GM04504 (cell line): ENCODE measurements around the gene SLC6A9.
A peak's percentile ranks its signal among the peaks of the same experiment; 100 is the strongest.

Experiments
- DNase-seq: peaks from one replicate; pipeline ENCODE4 v3.0.0-alpha.2; 2012; ENCODE audit warnings: low read depth

SLC6A9 gene

DNA sequence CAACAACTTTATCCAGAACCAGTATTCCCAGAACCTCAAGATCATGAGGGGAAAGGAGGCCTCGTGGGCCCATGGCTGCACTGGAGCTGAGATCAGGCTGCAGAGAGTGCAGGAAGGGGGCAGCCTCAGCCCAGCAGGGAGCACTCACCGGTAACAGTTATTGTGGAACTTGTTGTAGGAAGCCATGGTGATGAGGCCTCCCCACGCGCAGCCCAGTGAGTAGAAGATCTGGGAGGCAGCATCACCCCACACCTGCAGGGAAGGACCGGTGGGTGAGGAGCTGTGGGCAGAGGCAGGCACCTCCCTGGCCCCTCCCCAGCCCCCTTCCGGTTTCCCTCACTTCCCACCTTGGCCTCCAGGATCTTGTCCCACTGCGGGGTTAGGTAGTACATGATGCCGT lies 29.1 kb downstream of the SLC6A9 start:
- DNase-seq: no peak

DNA sequence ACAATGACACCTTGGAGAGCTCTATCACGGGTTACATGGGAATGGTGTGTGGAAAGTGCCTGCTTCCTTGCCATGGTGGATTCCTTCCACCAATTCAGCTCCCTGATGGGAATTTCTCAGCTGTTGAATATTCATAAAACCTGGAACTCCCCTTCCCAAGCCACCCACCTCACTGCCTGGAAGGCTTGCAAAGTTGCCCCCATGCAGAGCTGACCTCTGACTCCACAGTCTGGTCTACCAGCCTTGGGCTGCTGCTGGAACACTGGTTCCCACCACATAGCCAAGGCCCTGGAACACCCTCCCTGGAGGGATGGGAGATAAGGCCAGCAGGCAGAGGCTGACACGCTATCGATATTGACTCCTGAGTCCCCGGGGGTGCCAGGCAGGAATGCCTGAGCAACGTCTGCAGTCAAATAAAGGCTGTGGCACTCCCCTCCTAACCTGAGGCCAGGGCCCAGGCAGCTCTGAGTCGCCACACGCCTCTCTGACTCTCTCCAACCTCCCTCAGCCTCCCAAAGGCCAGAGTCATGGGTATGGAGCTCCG lies 31.1 kb downstream of the SLC6A9 start:
- no peak for DNase-seq

DNA sequence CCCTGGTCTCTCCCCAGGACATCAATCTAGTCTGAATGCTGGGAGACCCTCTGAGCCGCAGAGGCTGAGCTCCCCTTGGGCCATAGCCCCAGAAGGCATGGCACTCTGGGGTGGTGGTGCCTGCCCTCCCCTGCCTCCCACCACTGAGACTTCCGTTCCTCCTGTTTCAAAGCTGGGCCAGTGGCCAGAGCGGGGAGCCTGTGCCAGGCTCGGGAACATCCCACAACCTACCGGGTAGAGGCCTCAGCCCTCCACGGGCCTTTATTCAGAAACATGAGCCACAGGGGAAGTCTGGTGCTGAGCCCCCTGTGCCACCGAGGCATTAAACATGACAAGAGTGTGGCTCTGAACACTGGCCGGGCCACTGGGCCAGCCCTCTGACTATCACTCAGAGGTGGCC lies 31.8 kb downstream of the SLC6A9 start:
- DNase-seq: no peak

DNA sequence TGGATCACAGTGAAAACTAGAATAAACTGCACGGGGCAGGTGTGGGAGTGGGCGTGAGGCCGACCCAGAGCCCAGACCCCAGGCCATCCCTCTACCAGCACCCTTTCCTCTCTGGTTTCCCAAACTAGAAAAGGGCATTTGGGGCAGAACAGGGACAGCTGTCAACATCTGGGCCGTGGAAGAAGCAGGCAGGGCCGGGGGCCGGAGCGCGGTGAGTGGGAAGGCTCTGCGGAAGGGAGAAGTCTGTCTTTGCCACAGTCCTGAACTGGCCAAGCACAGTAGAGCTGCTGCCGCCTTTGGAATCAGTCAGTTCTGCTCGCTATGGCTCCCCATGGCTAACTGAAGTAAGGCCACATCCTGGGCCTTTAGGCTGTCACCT lies 33.3 kb downstream of the SLC6A9 start:
- no peak for DNase-seq

DNA sequence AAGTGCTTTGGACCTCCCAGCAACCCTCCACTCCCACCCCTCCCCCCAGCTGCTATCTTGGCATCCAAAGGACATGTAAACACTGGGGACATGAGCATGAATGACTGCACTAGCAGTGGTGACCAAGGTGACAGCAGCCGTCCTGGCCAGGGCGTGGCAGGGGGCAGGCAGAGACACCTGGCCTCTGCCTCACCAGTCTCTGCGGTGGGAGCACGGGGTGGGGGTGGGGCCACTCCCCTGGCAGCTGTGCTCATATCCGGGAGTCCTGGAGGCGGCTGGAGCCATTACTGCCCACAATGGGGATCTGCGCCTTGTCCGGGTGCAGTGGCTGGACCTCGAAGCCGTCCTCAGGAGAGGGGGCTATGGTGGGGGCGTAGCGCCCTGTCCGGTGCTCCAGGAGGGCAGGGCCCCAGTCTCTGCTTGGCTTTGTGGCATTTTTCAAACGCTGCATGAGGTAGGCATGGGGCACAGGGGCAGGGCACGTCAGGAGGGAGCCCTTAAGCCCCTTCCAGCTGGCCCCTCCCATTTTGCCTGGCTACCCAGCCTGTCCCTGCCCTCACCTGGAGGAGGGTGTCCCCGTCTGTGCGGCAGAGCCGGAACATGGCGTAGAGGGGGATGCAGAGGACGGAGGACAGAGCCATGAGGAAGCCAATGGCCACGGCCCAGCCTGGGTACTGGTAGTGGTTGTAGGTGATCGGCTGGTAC lies 33.8 kb downstream of the SLC6A9 start:
- no peak for DNase-seq

DNA sequence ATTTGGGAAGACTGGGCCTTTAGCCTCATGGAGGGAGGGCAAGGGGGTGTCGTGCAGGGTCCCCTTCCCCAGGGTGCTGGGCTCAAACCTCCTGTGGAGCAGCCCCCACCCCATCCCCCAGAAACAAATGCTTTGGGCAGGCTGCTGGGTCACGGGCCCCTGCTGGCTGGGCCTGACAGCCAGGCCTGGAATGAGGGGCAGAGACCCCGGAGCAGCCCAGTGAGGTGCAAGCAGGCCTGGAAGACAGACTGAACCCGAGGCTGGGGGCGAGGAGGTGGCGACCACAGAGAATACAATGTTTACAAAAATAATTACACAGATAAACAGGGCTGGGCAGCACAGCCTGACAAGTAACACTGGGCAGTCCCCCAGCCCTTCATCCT lies 34.5 kb downstream of the SLC6A9 start:
- no peak for DNase-seq

DNA sequence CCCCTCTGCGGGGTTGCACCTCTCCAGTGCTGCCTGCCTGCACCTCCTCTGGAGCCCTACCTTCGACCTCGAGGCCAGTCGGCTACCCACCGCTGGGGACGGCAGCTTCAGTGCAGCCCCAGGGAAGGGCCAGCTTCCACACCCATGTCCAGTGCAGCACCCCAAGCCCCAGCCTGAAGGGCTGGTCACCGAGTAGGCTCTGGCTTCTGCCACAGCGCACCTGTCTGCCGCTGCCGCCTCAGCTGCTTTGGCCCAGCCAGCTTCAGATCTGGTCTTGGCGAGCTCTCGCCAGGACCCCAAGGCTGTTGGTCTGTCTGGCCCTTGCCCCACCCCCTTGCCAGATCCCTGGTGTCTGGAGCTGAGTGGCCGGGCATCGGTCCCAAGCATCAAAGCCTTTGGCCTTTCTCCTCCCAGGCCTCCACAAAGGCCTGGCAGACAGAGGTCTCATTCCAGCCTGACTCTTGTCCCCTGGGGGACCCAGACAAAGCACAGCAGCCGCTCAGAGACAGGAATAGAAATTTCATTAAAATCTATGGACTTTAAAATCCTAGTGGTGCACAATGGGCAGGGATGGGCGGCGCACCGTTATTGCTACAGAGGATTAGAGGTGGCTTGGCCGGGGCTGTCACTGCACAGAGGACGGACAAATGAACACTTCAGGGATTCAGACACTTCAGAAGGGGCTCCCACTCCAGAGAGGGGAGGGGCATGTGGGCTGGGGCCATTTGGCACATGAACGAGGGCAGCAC lies 35.1 kb downstream of the SLC6A9 start:
- no peak for DNase-seq

DNA sequence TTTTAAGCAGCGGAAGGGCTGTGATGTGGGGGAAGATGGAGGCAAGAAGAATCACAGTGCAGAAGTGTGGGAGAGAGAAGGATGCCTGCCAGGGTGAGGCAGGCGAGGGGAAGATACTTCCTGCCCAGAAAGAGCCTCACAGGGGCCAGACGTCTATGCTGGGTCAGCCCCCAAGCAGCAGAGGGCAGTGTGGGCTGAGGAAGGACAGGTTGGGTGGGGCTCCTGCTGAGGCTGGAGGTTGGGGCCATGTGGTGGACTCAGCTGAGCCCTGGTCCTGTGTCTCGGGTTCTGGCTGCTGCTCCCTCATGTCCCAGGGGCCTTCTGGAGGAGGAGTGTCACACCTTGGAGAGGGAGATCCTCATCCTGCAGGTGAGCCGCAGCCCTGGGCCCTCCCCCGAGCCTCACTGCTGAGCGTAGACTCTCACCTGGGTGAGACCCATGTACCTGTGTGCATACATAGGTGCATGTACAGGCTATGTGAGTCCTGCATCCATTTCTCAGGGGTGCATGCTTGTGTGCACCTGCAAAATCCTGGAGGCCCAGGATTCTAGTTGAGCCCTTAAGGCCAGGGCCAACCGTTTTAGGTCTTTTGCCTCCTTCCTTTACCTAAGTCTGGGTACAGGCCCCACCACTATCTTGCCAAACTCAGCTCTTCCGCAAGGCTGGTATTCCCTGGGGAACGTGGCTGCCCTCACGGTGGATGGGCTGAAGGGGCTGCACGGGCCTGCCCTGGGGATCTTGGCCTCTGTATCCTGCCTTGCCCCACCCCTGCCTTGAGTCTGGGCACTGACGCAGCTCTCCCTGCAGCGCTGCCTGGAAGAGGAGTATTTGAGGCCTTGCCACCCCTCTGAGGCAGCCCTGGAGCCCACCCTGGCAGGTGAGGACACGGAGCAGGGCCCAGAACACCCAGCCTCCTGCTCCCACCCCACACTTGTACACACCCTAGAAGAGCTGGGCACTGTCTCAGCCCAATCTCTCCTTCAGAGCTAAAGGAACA lies 36.2 kb downstream of the SLC6A9 start:
- DNase-seq: no peak

DNA sequence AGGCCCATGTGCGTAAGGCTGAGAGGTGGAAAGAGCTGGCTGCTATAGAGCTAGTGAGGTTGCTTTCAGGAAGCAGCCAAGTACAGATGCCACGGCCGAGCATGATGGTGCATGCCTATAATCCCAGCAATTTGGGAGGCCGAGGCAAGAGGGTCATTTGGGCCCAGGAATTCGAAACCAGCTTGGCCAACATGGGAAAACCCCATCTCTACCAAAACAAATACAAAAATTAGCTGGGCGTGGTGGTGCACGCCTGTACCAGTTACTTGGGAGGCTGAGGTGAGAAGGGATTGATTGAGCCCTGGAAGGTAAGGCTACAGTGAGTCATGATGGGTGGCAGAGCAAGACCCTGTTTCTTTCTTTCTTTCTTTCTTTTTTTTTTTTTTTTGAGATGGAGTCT lies 37.2 kb downstream of the SLC6A9 start:
- DNase-seq: no peak

DNA sequence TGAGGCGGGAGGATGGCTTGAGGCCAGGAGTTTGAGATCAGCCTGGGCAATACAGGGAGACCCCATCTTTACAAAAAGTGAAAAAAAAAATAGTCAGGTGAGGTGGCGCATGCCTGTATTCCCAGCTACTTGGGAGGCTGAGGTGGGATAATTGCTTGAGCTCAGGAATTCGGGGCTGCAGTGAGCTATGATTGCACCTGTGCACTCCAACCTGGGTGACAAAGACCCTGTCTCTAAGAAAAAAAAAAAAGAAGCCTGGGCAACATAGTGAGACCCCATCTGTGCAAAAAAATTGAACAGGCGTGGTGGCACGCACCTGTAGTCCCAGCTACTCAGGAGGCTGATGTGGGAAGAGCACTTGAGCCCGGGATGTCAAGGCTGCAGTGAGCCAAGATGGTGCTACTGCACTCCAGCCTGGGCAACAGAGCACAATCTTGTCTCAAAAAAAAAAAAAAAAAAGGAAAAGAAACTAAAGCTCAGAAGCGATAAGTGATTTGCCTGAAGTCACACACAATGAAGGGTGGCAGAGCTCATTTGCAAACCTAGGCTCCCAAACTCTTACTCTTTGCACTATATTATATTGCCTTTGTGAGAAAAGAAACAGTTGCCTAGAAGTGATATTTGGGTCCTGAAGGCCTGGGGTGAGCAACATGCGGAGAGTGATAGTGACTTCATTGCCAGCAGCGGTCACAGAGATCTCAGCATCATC lies 37.9 kb downstream of the SLC6A9 start:
- no peak for DNase-seq

DNA sequence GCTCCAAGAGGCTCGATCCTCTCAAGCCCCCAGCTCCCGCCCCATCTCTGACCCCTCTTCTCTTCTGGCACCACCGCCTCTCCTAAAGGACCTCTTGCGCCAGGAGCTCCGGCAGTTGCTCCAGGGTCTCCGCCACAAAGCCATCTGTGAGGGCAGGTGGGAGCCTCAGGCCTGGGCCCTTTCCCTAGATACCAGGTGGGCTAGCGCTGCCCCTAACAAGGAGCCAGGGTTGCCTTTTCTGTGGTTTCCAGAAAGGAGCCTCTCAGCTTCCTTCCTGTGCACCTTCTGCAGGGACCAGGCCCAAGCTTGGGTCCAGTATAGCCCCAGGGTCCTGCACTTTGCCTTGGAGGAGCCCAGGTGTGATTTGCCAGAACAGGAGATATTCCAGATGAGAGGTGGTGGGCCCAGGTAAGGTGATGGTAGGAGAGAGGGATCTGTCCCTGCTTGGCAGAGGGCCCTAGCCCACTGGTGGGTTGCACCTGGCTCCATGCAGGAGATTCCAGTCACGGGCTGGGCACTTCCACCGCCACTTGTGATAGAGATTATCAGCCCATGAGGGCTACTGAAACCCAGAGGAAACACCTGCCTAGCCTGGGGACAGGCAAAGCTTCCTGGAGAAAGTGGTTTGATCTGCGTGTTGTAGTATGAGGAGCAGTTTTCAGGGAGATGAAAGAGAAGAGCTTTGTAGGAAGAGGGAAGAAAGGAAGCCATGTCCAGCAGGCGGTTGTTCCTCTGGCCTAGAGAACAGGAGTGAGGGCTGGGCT lies 38.8 kb downstream of the SLC6A9 start:
- DNase-seq: no peak

DNA sequence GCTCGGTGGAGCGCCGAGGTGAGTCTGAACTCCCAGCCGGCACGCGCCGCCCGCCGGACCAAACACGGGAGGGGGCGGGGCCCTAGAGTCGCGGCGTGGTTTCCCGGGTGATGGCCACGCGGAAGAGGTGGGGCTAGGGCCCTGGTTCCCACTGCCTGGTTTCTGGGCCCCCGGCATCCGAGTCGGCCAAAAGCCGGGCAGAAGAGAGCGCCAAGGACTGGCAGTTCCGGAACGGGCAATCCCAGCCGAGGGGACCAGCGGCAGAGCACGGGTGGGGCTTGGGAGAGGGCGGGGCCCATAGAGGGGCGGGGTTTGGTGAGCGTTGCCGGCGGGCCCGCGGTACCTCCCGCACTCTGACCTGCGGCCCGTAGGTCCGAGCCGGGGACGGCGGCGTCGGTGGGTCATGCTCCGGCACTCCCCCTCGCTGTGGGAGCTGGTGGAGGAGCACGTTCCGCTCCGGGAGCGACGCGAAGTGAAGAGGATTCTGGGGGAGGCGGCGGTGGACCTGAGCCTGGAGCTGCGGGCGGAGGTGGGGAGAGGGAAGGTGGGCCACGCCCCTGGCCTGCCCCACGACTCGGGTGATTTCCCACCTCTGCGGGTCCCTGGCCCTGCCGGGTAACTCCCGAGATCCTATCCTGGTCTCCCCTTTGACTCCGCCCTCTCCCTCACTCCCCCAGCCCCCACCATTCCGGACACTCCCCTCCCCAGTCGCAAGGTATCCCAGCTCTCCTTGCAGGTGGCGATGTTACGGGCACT lies 39.6 kb downstream of the SLC6A9 start, which contains the start of gene CCDC24:
CCDC24 (plus strand) TSS at position 124 of the 756 bp plus-strand sequence; CDS start at position 404, 280 bp downstream.
- peak; percentile 67 for DNase-seq

DNA sequence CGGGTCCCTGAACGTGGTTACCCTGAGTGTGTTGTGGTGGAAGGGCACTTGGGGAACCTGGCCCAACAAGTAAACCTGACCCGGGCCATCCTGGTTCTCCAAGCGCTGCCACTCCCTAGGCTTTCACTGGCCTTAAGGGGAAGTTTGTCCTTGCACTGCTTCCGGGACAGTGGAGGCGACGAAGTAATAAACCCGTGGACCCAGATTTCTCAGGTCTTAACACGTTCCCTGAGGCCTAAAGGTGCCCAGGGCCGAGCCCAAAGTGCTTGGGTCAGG lies 40.1 kb downstream of the SLC6A9 start:
- DNase-seq: no peak

DNA sequence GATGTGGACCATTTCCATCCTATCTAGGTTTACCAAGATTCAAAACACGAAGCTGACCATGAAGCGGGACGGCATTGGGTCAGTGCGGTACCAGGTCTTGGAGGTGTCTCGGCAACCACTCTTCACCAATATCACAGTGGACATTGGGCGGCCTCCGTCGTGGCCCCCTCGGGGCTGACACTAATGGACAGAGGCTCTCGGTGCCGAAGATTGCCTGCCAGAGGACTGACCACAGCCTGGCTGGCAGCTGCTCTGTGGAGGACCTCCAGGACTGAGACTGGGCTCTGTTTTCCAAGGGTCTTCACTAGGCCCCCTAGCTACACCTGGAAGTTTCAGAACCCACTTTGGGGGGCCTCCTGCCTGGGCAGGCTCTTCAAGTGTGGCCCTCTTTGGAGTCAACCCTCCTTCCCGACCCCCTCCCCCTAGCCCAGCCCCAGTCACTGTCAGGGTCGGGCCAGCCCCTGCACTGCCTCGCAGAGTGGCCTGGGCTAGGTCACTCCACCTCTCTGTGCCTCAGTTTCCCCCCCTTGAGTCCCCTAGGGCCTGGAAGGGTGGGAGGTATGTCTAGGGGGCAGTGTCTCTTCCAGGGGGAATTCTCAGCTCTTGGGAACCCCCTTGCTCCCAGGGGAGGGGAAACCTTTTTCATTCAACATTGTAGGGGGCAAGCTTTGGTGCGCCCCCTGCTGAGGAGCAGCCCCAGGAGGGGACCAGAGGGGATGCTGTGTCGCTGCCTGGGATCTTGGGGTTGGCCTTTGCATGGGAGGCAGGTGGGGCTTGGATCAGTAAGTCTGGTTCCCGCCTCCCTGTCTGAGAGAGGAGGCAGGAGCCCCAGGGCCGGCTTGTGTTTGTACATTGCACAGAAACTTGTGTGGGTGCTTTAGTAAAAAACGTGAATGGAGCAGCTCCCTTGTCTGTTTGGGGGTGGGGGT lies 40.7 kb downstream of the SLC6A9 start:
- no peak for DNase-seq

DNA sequence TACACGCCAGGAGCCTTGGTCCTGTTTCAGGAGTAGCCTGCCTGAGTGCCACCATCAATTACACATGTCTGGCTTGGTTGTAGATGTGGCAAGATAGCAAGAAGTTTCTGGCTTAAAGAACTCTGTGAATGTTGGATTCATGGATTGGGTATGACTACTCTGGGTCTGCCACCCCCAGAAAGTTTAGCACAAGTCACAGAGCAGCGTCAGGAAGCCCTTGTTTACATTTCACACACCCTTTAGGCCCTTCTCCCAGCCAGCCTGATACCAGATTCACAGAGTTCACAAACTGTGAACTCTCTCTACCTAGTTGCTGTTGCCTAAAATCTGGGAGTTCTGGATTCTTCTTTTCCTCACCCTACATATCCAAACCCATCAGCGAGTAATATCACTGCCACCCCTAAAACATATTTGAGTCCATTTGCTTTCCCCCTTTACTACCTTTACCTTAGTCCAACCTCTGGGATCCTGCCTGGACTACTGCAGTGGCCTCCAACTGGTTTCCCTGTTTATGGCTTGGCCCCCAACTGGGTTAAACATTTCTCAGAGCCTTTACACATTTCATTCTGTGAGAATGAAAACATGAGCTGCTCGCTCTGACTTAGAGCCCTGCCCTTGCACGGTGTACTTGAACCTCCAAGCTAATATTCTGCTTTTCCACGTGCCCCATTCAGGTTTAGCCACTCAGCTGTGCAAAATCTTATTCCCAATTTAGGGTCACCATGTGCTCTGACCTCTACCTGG lies 43.9 kb downstream of the SLC6A9 start:
- DNase-seq: no peak

DNA sequence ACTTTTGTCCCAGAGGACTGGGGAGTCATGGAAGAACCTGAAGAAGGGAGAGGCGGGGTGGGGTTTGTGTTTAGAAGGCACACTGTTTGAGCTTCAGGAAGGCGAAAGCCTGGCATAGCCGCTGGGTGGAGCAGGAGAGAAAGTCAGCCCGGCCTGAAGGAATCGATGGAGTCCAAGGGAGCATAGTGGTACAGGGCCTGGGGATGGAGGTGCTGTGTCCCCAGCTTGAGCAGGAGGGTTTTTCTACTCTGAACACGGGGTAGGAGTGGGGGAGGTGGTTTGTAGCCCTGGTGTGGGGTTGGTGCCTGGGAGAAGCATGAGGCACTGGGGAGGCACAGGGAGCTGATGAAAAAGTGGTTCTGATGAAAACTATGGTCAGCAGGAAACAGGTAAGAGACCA lies 44.5 kb downstream of the SLC6A9 start:
- DNase-seq: no peak

DNA sequence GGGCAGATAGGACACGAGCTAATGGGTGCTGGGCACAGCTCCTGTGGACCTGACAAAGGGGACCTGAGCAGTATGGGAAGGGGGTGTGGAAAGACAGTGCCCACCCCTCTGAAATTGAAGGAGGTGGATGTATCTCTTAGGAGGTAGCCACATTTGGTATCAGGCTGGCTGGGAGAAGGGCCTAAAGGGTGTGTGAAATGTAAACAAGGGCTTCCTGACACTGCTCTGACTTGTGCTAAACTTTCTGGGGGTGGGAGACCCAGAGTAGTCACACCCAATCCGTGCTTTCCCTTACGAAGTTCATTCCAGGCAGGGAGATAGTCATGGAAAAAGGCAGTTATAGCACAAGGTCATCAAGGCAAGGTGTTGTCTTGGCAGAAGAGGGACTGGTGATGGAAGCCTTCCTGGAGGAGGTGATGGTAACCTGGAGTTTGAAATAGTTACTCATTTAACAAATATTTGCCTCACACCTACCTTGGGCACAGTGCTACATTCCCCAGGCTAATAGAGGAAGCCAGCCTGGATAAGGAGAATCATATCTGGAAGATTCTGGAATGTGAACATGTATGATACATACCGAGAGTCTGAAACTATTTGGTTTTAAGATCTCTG lies 45.2 kb downstream of the SLC6A9 start:
- DNase-seq: no peak

DNA sequence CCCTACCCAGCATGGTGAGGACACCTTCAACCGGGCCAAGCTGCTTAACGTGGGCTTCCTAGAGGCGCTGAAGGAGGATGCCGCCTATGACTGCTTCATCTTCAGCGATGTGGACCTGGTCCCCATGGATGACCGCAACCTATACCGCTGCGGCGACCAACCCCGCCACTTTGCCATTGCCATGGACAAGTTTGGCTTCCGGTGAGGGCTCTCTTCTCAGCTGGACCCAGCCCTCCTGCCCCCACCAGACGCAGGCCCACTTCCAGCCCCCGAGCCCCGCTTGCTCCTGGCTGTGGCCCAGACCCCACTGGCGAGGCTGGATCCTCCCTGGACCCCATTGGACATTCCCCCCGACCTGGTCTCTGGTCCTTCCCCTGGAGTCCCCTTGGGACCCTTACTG lies 46.4 kb downstream of the SLC6A9 start:
- no peak for DNase-seq
